ENCODE data around the gene MNS1.

DNA sequence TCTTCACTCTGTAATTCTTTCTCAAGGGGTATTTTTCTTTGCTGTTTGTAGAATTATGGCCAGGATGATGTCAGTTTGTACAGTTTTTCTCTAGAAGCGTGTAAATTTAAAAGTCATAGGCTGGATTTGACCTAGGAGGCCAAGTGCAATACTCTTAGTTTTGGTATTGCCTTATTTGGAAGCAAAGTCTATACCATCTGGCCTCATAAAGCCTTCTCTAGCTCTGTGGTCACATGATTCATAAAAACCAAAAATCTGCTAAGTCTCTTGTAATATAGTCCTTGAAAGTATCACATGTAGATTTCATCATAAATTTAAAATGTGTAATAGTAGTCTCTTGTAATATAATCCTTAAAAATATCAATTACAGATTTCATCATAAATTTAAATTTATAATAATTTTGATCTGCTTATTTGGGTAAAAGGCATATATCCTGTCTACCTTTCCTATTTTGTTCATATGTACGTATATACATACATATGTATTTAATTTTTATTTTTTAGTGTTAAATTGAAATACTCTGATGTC, 74.1 kb downstream of the MNS1 start:
- no peak for TF ChIP-seq SIN3A (IDR thresholded peaks at IDR 0.05; ENCODE audit: borderline replicate concordance, insufficient read depth, low read length)
- no peak for TF ChIP-seq POLR2AphosphoS5 (IDR thresholded peaks at IDR 0.05; ENCODE audit: low read depth, low read length)
- TF ChIP-seq, protein P1, sequence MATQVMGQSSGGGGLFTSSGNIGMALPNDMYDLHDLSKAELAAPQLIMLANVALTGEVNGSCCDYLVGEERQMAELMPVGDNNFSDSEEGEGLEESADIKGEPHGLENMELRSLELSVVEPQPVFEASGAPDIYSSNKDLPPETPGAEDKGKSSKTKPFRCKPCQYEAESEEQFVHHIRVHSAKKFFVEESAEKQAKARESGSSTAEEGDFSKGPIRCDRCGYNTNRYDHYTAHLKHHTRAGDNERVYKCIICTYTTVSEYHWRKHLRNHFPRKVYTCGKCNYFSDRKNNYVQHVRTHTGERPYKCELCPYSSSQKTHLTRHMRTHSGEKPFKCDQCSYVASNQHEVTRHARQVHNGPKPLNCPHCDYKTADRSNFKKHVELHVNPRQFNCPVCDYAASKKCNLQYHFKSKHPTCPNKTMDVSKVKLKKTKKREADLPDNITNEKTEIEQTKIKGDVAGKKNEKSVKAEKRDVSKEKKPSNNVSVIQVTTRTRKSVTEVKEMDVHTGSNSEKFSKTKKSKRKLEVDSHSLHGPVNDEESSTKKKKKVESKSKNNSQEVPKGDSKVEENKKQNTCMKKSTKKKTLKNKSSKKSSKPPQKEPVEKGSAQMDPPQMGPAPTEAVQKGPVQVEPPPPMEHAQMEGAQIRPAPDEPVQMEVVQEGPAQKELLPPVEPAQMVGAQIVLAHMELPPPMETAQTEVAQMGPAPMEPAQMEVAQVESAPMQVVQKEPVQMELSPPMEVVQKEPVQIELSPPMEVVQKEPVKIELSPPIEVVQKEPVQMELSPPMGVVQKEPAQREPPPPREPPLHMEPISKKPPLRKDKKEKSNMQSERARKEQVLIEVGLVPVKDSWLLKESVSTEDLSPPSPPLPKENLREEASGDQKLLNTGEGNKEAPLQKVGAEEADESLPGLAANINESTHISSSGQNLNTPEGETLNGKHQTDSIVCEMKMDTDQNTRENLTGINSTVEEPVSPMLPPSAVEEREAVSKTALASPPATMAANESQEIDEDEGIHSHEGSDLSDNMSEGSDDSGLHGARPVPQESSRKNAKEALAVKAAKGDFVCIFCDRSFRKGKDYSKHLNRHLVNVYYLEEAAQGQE (IDR thresholded peaks at IDR 0.05; ENCODE audit: insufficient read depth in 1 of 2, low read depth in 2 of 2, low read length in 2 of 2): no peak
- TF ChIP-seq TAF1 (IDR thresholded peaks at IDR 0.05; ENCODE audit: borderline replicate concordance, insufficient read depth, low read length): no peak

Measured in PFSK-1 (cell line).